Astrocyte (in vitro differentiated cells and primary cell): Measurements from ENCODE around the gene SART3. TPM values are rescaled to one million over a fixed set of nuclear protein-coding genes. Genes with fewer than 3 reads are reported as not detected.

Source experiments
- DNase-seq: peaks from one replicate; pipeline ENCODE4 v3.0.0-alpha.2; 2010; ENCODE audit warnings: low read depth
- FAIRE-seq: peaks from 2 replicates; lab custom pipeline; 2011; peaks lifted over from hg19 to GRCh38; lab: Jason Lieb, UNC
- H2AFZ ChIP-seq: 2 replicates; pipeline ENCODE4 v1.6.0; 2012; ENCODE audit warnings: low read depth, low read length, inconsistent platforms
- H3K27ac ChIP-seq: 2 replicates; pipeline ENCODE4 v1.5.1; 2011; ENCODE audit warnings: low read depth, low read length, inconsistent platforms
- H3K27me3 ChIP-seq: 2 replicates; pipeline ENCODE4 v1.6.0; 2011; ENCODE audit warnings: low read length, inconsistent platforms; ENCODE audit not compliant: insufficient read depth
- H3K36me3 ChIP-seq: 2 replicates; pipeline ENCODE4 v1.5.1; 2011; ENCODE audit warnings: low read length, inconsistent platforms; ENCODE audit not compliant: insufficient read depth
- H3K4me1 ChIP-seq: 2 replicates; pipeline ENCODE4 v1.5.1; 2011; ENCODE audit warnings: low read length, inconsistent platforms; ENCODE audit not compliant: insufficient read depth
- H3K4me2 ChIP-seq: 2 replicates; pipeline ENCODE4 v1.6.0; 2012; ENCODE audit warnings: low read length, inconsistent platforms
- H3K4me3 ChIP-seq: 2 replicates; pipeline ENCODE4 v1.5.1; 2011; ENCODE audit warnings: low read depth, mild to moderate bottlenecking, low read length, inconsistent platforms; ENCODE audit not compliant: insufficient read depth
- H3K79me2 ChIP-seq: 2 replicates; pipeline ENCODE4 v1.6.0; 2012; ENCODE audit warnings: mild to moderate bottlenecking, low read length, inconsistent platforms; ENCODE audit not compliant: insufficient read depth
- H3K9ac ChIP-seq: 2 replicates; pipeline ENCODE4 v1.6.0; 2012; ENCODE audit warnings: mild to moderate bottlenecking, low read length, inconsistent platforms
- H3K9me3 ChIP-seq: 2 replicates; pipeline ENCODE4 v1.5.1; 2012; ENCODE audit warnings: low read depth, mild to moderate bottlenecking, low read length, inconsistent platforms; ENCODE audit not compliant: insufficient read depth
- H4K20me1 ChIP-seq: 2 replicates; pipeline ENCODE4 v1.6.0; 2012; ENCODE audit warnings: low read length, inconsistent platforms; ENCODE audit not compliant: insufficient read depth
- H3K27ac Mint-ChIP-seq: one replicate; pipeline ENCODE4 v1.8.0; 2021; ENCODE audit warnings: mild to moderate bottlenecking, mixed read lengths; ENCODE audit not compliant: unreplicated experiment
- H3K27me3 Mint-ChIP-seq: one replicate; pipeline ENCODE4 v1.8.0; 2021; ENCODE audit warnings: low read depth, mixed read lengths; ENCODE audit not compliant: unreplicated experiment
- H3K36me3 Mint-ChIP-seq: one replicate; pipeline ENCODE4 v1.8.0; 2021; ENCODE audit warnings: low read depth, mixed read lengths; ENCODE audit not compliant: unreplicated experiment
- H3K4me1 Mint-ChIP-seq: one replicate; pipeline ENCODE4 v1.8.0; 2021; ENCODE audit warnings: low read depth, mixed read lengths; ENCODE audit not compliant: unreplicated experiment
- H3K4me3 Mint-ChIP-seq: one replicate; pipeline ENCODE4 v1.8.0; 2021; ENCODE audit warnings: mild to moderate bottlenecking, moderate library complexity, mixed read lengths; ENCODE audit not compliant: unreplicated experiment
- H3K9me3 Mint-ChIP-seq: one replicate; pipeline ENCODE4 v1.8.0; 2021; ENCODE audit warnings: mild to moderate bottlenecking, mixed read lengths; ENCODE audit not compliant: unreplicated experiment
- EZH2 ChIP-seq: IDR thresholded peaks from 2 replicates; pipeline ENCODE4 v1.6.1; 2012; ENCODE audit warnings: mild to moderate bottlenecking, low read length, inconsistent platforms; ENCODE audit not compliant: insufficient read depth
- total RNA-seq: library from RNA; stranded (reverse); gene quantifications from 2 replicates; pipeline ENCODE4 v1.2.1, GENCODE V29; 2021
- TF ChIP-seq, protein P1 (sequence below): IDR thresholded peaks from 2 replicates; pipeline ENCODE4 v1.5.1; 2011; ENCODE audit warnings: low read depth, mild to moderate bottlenecking, inconsistent platforms, low read length, moderate library complexity; ENCODE audit not compliant: insufficient read depth

The SART3 gene
- total RNA-seq, 1 donor from 2014 or later: 48.4 TPM

DNA sequence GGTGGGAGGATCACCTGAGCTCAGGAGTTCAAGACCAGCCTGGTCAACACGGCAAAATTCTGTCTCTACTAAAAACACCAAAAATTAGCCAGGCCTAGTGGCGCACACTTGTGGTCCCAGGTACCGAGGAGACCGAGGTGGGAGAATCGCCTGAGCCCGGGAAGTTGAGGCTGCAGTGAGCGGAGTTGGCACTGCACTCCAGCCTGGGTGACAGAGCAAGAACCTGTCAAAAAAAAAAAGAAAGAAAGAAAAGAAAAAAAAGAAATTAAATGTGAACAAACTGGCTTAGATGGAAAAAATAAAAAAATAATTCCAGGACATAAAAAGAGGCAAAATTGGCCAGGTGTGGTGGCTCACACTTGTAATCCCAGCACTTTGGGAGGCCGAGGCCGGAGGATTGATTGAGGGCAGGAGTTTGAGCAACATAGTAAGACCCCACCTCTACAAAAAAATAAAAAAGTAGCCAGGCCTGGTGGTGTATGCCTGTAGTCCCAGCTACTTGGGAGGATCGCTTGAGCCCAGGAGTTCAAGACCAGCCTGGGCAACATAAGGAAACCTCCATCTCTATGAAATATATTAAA is 33.4 kb upstream of the SART3 start:
- H3K27me3 Mint-ChIP-seq: peaks cover 13% of the 10 kb centered on the region
- no peaks in the 10 kb centered on the region for H3K36me3 Mint-ChIP-seq
- no peak overlapping the region for H3K9ac ChIP-seq
- no peaks in the 10 kb centered on the region for H3K4me1 ChIP-seq
- no peak overlapping the region for H3K4me3 ChIP-seq
- H3K27ac Mint-ChIP-seq: no peak overlapping the region
- no peaks in the 10 kb centered on the region for H3K9me3 ChIP-seq
- H3K79me2 ChIP-seq: no peaks in the 10 kb centered on the region
- no peak overlapping the region for H3K4me2 ChIP-seq
- DNase-seq (no peak), FAIRE-seq (no peak)
- H3K27ac ChIP-seq: no peak overlapping the region
- H3K4me1 Mint-ChIP-seq: no peaks in the 10 kb centered on the region
- no peaks in the 10 kb centered on the region for H3K36me3 ChIP-seq
- H3K27me3 ChIP-seq: no peaks in the 10 kb centered on the region
- TF ChIP-seq EZH2: no peak
- TF ChIP-seq, protein P1, sequence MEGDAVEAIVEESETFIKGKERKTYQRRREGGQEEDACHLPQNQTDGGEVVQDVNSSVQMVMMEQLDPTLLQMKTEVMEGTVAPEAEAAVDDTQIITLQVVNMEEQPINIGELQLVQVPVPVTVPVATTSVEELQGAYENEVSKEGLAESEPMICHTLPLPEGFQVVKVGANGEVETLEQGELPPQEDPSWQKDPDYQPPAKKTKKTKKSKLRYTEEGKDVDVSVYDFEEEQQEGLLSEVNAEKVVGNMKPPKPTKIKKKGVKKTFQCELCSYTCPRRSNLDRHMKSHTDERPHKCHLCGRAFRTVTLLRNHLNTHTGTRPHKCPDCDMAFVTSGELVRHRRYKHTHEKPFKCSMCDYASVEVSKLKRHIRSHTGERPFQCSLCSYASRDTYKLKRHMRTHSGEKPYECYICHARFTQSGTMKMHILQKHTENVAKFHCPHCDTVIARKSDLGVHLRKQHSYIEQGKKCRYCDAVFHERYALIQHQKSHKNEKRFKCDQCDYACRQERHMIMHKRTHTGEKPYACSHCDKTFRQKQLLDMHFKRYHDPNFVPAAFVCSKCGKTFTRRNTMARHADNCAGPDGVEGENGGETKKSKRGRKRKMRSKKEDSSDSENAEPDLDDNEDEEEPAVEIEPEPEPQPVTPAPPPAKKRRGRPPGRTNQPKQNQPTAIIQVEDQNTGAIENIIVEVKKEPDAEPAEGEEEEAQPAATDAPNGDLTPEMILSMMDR: no peak
- no peak overlapping the region for H2AFZ ChIP-seq
- H3K4me3 Mint-ChIP-seq: no peak overlapping the region
- no peaks in the 10 kb centered on the region for H3K9me3 Mint-ChIP-seq
- peaks cover 7% of the 10 kb centered on the region for H4K20me1 ChIP-seq

DNA sequence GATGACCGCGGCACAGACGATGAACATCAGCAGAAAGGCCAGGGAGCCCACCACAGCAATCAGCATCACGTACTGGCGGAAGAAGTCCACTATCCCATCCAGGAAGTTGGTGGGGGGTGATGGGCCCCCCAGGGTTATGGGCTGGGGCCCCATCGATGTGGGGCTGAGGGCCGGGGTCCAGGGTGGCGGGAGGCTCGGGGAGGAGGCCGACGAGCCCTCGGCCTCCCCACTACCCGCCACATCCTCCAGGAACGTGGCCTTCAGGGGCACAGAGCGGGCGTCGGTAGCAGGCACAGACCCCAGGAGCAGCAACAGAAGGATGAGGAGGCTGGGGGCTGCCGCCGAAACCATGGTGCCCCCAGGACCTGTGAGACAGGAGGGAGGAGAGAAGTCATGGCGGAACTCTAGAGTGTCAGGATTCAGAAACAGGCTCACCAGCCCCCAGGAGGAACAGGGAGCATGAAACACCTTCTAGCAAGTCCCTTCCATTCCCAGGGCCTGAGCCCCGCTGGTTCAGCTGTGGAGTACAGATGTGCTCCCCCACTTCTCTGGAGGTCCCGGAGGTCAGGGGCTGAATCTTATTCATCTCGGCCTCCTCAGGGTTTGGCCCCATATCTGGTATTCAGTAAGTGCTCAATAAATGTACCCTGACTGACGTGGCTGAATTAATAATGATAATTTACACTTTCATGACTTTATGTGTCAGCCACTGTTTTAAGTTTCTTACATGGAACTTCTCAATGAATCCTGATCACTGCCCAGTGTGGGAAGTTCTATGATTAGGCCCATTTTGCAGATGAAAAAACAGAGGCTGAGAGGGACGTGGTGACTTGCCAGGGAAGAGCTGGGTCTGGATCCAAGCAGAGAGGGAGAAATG is 31.3 kb upstream of the SART3 start:
- no peak for FAIRE-seq
- Histone ChIP-seq H3K4me3 (no peak overlapping the region), H3K27me3 (no peaks in the 10 kb centered on the region), H4K20me1 (peaks cover 7% of the 10 kb centered on the region), H3K4me2 (no peak overlapping the region), H3K79me2 (no peaks in the 10 kb centered on the region), H3K27ac (no peak overlapping the region), H3K36me3 (no peaks in the 10 kb centered on the region), H3K4me1 (no peaks in the 10 kb centered on the region), H3K9me3 (no peaks in the 10 kb centered on the region), H2AFZ (no peak overlapping the region), H3K9ac (no peak overlapping the region)
- H3K27ac Mint-ChIP-seq: no peak overlapping the region
- peaks cover 7% of the 10 kb centered on the region for H3K4me1 Mint-ChIP-seq
- TF ChIP-seq EZH2: no peak
- TF ChIP-seq, protein P1: no peak
- no peak overlapping the region for H3K4me3 Mint-ChIP-seq
- H3K27me3 Mint-ChIP-seq: peaks cover 5% of the 10 kb centered on the region
- H3K36me3 Mint-ChIP-seq: no peaks in the 10 kb centered on the region
- H3K9me3 Mint-ChIP-seq: no peaks in the 10 kb centered on the region
- DNase-seq: no peak
